Measurements from ENCODE around the gene LIPF.
A peak's percentile ranks its signal among the peaks of the same experiment; 100 is the strongest.

LIPF gene

GRCh38 chr10:88725798-88726197 is 61.6 kb downstream of the LIPF start:
- H3K4me3 ChIP-seq (replicated peaks; ENCODE audit: low read depth, low read length), result no peak overlapping the region
- no peak for DNase-seq (ENCODE audit: low read depth)
- TF ChIP-seq CTCF (IDR thresholded peaks at IDR 0.05; ENCODE audit: low read length, missing control alignments), result no peak

DNA sequence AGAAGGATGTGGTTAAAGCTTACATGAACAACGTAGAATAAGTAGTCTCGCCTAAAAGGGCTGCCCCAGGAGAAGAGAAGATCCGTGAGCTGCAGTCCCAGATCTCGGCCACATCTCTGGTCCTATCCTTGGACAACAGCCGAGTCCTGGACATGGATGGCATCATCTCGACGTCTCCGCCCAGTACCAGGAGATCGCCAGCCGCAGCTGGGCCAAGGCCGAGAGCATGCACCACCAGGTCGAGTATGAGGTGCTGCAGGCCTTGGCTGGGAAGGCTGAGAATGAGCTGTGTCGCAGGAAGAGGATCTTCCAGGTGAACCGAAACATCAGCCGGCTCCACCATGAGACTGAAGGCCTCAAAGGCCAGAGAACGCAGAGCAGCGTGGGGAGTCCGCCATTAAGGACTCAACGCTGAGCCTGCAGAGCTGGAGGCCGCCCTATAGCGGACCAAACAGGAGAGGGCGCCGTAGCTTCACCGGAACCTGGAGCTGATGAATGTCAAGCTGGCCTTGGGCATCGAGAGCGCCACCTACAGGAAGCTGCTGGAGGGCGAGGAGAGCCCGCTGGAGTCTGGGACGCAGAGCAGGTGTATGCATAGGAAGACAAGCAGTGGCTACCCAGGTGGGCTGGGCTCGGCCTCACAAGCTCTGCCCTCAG is 64.0 kb downstream of the LIPF start:
- no peak overlapping the region for H3K4me3 ChIP-seq (replicated peaks; ENCODE audit: low read depth, low read length)
- DNase-seq (ENCODE audit: low read depth), result peak; percentile 5
- TF ChIP-seq CTCF (IDR thresholded peaks at IDR 0.05; ENCODE audit: low read length, missing control alignments), result peak; percentile 27

Data from fibroblast of pulmonary artery (primary cell).